Neural cell (in vitro differentiated cells): ENCODE results near the gene EEIG2. TPM values are rescaled to one million over a fixed set of nuclear protein-coding genes. Genes with fewer than 3 reads are reported as not detected.

Experiments
- H2AFZ ChIP-seq: fragments of 200-600, 300-800 bp; sonication (generic), shearing (Covaris generic); 2 replicates; pipeline ENCODE4 v1.6.0; 2014; ENCODE audit warnings: low read depth, mild to moderate bottlenecking, antibody characterized with exemption, low read length, moderate library complexity
- H3F3A ChIP-seq: fragments of 200-600 bp; shearing (Covaris generic); 2 replicates; pipeline ENCODE4 v1.6.1; 2016; ENCODE audit warnings: mild to moderate bottlenecking, moderate library complexity, mixed read lengths, antibody characterized with exemption, low read length; ENCODE audit not compliant: insufficient read depth, poor library complexity, severe bottlenecking
- H3K27ac ChIP-seq: fragments of 200-600, 300-800 bp; sonication (generic), shearing (Covaris generic); 2 replicates; pipeline ENCODE4 v1.5.1; 2014; ENCODE audit warnings: mild to moderate bottlenecking, low read length, moderate library complexity
- H3K27me3 ChIP-seq: fragments of 300-800, 200-600 bp; sonication (generic), shearing (Covaris generic); 2 replicates; pipeline ENCODE4 v1.6.0; 2014; ENCODE audit warnings: mild to moderate bottlenecking, low read depth, low read length, moderate library complexity; ENCODE audit not compliant: insufficient read depth
- H3K36me3 ChIP-seq: fragments of 300-800, 200-600 bp; sonication (generic), shearing (Covaris generic); 2 replicates; pipeline ENCODE4 v1.5.1; 2014; ENCODE audit warnings: mild to moderate bottlenecking, antibody characterized with exemption, low read length, moderate library complexity; ENCODE audit not compliant: insufficient read depth
- H3K4me2 ChIP-seq: fragments of 300-800, 200-600 bp; sonication (generic), shearing (Covaris generic); 2 replicates; pipeline ENCODE4 v1.6.0; 2014; ENCODE audit warnings: mild to moderate bottlenecking, low read length
- H3K4me3 ChIP-seq: fragments of 300-800, 200-600 bp; sonication (generic), shearing (Covaris generic); 2 replicates; pipeline ENCODE4 v1.5.1; 2014; ENCODE audit warnings: mild to moderate bottlenecking, low read length, moderate library complexity
- H3K79me2 ChIP-seq: fragments of 200-600 bp; shearing (Covaris generic); replicated peaks from 2 replicates; pipeline ENCODE4 v1.6.0; 2014; ENCODE audit warnings: mild to moderate bottlenecking, low read length, moderate library complexity; ENCODE audit not compliant: insufficient read depth
- H3K9ac ChIP-seq: fragments of 300-800, 200-600 bp; sonication (generic), shearing (Covaris generic); 2 replicates; pipeline ENCODE4 v1.6.1; 2016; ENCODE audit warnings: mild to moderate bottlenecking, low read length, mixed read lengths
- H3K9me2 ChIP-seq: fragments of 200-600 bp; shearing (Covaris generic); 2 replicates; pipeline ENCODE4 v1.6.1; 2016; ENCODE audit warnings: mild to moderate bottlenecking, low read length, mixed read lengths; ENCODE audit not compliant: insufficient read depth
- H3K9me3 ChIP-seq: fragments of 200-600, 300-800 bp; sonication (generic), shearing (Covaris generic); 2 replicates; pipeline ENCODE4 v1.6.1; 2016; ENCODE audit warnings: mild to moderate bottlenecking, mixed run types, low read length, moderate library complexity, mixed read lengths
- H4K20me1 ChIP-seq: fragments of 200-600 bp; shearing (Covaris generic); 2 replicates; pipeline ENCODE4 v1.6.1; 2016; ENCODE audit warnings: mild to moderate bottlenecking, mixed run types; ENCODE audit not compliant: insufficient read depth
- EP300 ChIP-seq: fragments of 450-650 bp; conservative IDR thresholded peaks from 2 replicates; pipeline ENCODE4 v1.6.1; 2014; ENCODE audit warnings: antibody characterized with exemption, mild to moderate bottlenecking, moderate library complexity; ENCODE audit not compliant: poor library complexity, severe bottlenecking
- EZH2 ChIP-seq: fragments of 200-600, 300-800 bp; shearing (Covaris generic), sonication (generic); IDR thresholded peaks from 2 replicates; pipeline ENCODE4 v1.6.1; 2014; ENCODE audit warnings: antibody characterized with exemption, low read length, borderline replicate concordance, mild to moderate bottlenecking; ENCODE audit not compliant: insufficient read depth, poor library complexity, severe bottlenecking
- MXI1 ChIP-seq: fragments of 450-650 bp; conservative IDR thresholded peaks from 2 replicates; pipeline ENCODE4 v1.6.1; 2014; ENCODE audit warnings: antibody characterized with exemption, mild to moderate bottlenecking; ENCODE audit not compliant: poor library complexity, severe bottlenecking
- POLR2AphosphoS5 ChIP-seq: IDR thresholded peaks from 2 replicates; pipeline ENCODE4 v1.6.1; 2012
- RAD21 ChIP-seq: fragments of 450-650 bp; conservative IDR thresholded peaks from 2 replicates; pipeline ENCODE4 v1.6.1; 2014; ENCODE audit warnings: antibody characterized with exemption, mild to moderate bottlenecking, moderate library complexity
- SMC3 ChIP-seq: fragments of 450-650 bp; conservative IDR thresholded peaks from 2 replicates; pipeline ENCODE4 v1.6.1; 2014; ENCODE audit warnings: antibody characterized with exemption, mild to moderate bottlenecking, moderate library complexity; ENCODE audit not compliant: poor library complexity
- TAF1 ChIP-seq: IDR thresholded peaks from 2 replicates; pipeline ENCODE4 v1.6.1; 2012; ENCODE audit warnings: low read depth
- polyA plus RNA-seq: library from polyadenylated mRNA; depleted of rRNA; stranded (reverse); fragments of >200 nt; gene quantifications from 2 replicates; pipeline ENCODE4 v1.2.3, GENCODE V29; 2014
- TF ChIP-seq, protein P1 (sequence below): IDR thresholded peaks from 2 replicates; pipeline ENCODE4 v1.6.1; 2012; ENCODE audit warnings: borderline replicate concordance
- TF ChIP-seq, protein P2 (sequence below): fragments of 450-650 bp; IDR thresholded peaks from 2 replicates; pipeline ENCODE4 v1.5.1; 2014; ENCODE audit warnings: antibody characterized with exemption, mild to moderate bottlenecking, moderate library complexity; ENCODE audit not compliant: poor library complexity, severe bottlenecking

Gene EEIG2
- polyA plus RNA-seq, 1 donor from 2014 or later, result 13.1 TPM

DNA sequence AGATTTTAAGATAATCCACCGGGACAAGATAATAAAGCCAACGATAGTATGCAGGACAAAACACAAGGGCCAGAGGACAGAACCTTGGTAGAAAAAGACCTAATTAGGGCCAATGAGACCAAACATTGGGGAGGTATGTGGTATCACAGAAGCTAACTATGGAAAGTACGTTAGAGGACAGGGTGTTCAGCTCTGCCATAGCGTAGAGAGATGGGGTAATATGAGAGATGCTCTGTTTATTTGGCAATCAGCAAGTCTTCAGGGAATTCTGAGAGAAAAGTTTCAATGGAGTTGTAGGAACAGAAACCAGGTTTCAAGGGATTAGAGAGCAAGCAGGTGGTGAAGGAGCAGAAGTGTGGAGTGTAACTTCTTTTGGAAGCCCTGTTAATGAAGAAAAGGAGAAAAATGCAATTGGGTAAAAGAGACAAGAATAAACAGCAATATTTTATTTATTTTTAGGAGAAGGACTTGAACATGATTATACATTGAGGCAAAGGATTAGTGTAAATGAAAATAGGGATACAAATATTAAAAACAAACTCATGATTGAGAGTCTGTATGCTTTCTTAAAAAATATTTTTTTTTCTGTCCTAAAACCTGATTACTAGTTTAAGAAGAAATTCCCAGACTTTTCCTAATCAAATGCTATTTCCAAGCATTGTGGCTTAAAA is 24.0 kb downstream of the EEIG2 start:
- no peak overlapping the region for H3K4me2 ChIP-seq
- no peaks in the 10 kb centered on the region for H3K9me3 ChIP-seq

DNA sequence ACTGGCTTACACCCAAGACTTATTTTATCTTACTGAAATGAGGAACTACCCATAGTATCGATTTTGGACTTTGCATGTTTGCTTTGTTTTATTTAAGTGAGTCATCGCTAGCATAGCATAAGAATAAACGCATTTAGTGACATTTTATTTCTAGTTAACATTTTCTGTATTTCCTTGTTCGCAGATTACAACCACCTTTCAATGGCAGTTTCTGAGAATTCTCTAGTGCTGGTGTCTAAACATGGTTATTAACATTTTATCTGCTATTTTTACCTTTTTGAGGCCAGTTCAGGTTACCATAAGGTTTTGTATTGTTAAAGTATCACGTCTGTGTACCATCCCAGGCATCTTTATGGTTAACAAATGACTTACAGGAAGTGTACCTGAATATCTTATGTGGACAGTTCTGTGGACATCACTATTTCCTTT is 24.5 kb downstream of the EEIG2 start:
- H3F3A ChIP-seq, result no peaks in the 10 kb centered on the region
- no peak overlapping the region for H2AFZ ChIP-seq
- H3K9me2 ChIP-seq, result no peaks in the 10 kb centered on the region
- H3K4me2 ChIP-seq, result no peak overlapping the region
- no peak overlapping the region for H3K27ac ChIP-seq
- no peak overlapping the region for H3K4me3 ChIP-seq
- H3K36me3 ChIP-seq, result no peaks in the 10 kb centered on the region
- H3K9me3 ChIP-seq, result no peaks in the 10 kb centered on the region
- no peaks in the 10 kb centered on the region for H3K79me2 ChIP-seq
- H3K9ac ChIP-seq, result no peak overlapping the region
- TF ChIP-seq TAF1 (no peak), RAD21 (no peak), EZH2 (no peak), EP300 (no peak), MXI1 (no peak)
- TF ChIP-seq, protein P1, sequence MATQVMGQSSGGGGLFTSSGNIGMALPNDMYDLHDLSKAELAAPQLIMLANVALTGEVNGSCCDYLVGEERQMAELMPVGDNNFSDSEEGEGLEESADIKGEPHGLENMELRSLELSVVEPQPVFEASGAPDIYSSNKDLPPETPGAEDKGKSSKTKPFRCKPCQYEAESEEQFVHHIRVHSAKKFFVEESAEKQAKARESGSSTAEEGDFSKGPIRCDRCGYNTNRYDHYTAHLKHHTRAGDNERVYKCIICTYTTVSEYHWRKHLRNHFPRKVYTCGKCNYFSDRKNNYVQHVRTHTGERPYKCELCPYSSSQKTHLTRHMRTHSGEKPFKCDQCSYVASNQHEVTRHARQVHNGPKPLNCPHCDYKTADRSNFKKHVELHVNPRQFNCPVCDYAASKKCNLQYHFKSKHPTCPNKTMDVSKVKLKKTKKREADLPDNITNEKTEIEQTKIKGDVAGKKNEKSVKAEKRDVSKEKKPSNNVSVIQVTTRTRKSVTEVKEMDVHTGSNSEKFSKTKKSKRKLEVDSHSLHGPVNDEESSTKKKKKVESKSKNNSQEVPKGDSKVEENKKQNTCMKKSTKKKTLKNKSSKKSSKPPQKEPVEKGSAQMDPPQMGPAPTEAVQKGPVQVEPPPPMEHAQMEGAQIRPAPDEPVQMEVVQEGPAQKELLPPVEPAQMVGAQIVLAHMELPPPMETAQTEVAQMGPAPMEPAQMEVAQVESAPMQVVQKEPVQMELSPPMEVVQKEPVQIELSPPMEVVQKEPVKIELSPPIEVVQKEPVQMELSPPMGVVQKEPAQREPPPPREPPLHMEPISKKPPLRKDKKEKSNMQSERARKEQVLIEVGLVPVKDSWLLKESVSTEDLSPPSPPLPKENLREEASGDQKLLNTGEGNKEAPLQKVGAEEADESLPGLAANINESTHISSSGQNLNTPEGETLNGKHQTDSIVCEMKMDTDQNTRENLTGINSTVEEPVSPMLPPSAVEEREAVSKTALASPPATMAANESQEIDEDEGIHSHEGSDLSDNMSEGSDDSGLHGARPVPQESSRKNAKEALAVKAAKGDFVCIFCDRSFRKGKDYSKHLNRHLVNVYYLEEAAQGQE, result no peak
- TF ChIP-seq, protein P2, sequence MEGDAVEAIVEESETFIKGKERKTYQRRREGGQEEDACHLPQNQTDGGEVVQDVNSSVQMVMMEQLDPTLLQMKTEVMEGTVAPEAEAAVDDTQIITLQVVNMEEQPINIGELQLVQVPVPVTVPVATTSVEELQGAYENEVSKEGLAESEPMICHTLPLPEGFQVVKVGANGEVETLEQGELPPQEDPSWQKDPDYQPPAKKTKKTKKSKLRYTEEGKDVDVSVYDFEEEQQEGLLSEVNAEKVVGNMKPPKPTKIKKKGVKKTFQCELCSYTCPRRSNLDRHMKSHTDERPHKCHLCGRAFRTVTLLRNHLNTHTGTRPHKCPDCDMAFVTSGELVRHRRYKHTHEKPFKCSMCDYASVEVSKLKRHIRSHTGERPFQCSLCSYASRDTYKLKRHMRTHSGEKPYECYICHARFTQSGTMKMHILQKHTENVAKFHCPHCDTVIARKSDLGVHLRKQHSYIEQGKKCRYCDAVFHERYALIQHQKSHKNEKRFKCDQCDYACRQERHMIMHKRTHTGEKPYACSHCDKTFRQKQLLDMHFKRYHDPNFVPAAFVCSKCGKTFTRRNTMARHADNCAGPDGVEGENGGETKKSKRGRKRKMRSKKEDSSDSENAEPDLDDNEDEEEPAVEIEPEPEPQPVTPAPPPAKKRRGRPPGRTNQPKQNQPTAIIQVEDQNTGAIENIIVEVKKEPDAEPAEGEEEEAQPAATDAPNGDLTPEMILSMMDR, result no peak
- H4K20me1 ChIP-seq, result no peaks in the 10 kb centered on the region
- no peaks in the 10 kb centered on the region for H3K27me3 ChIP-seq

More for the DNA sequence above, 24.0 kb downstream of the EEIG2 start:
- H3F3A ChIP-seq, result no peaks in the 10 kb centered on the region
- H3K27me3 ChIP-seq, result no peaks in the 10 kb centered on the region
- no peak overlapping the region for H3K27ac ChIP-seq
- H3K9ac ChIP-seq, result no peak overlapping the region
- no peaks in the 10 kb centered on the region for H3K9me2 ChIP-seq
- H3K36me3 ChIP-seq, result no peaks in the 10 kb centered on the region
- no peak overlapping the region for H2AFZ ChIP-seq
- no peaks in the 10 kb centered on the region for H3K79me2 ChIP-seq
- H4K20me1 ChIP-seq, result no peaks in the 10 kb centered on the region
- no peak overlapping the region for H3K4me3 ChIP-seq
- TF ChIP-seq TAF1 (no peak), SMC3 (no peak), RAD21 (no peak), EP300 (no peak), POLR2AphosphoS5 (no peak), EZH2 (no peak), MXI1 (no peak)
- TF ChIP-seq, protein P1, result no peak
- TF ChIP-seq, protein P2, result no peak
